Colonic mucosa (tissue), 4 donors: Measurements from ENCODE around the gene NDC80. TPM values are rescaled to one million over a fixed set of nuclear protein-coding genes. Genes with fewer than 3 reads are reported as not detected.
A peak's percentile ranks its signal among the peaks of the same experiment; 100 is the strongest.

Source experiments
- DNase-seq: peaks from one replicate; pipeline ENCODE4 v3.0.0-alpha.2; 2020
- H3K27ac ChIP-seq: fragments of 200-600 bp; one replicate; pipeline ENCODE4 v1.8.0; 2021
- H3K27me3 ChIP-seq: fragments of 200-600 bp; one replicate; pipeline ENCODE4 v1.8.0; 2021
- H3K36me3 ChIP-seq: fragments of 200-600 bp; one replicate; pipeline ENCODE4 v1.8.0; 2021
- H3K4me1 ChIP-seq: fragments of 200-600 bp; one replicate; pipeline ENCODE4 v1.8.0; 2021; ENCODE audit warnings: mild to moderate bottlenecking
- H3K4me3 ChIP-seq: fragments of 200-600 bp; one replicate; pipeline ENCODE4 v1.8.0; 2021
- H3K9ac ChIP-seq, 2 donors: one replicate each; pipeline ENCODE4 v1.7.0; 2013; ENCODE audit warnings: control low read depth in 2 of 2, low read depth in 2 of 2, low read length in 2 of 2
- H3K9me3 ChIP-seq: fragments of 200-600 bp; one replicate; pipeline ENCODE4 v1.8.0; 2021
- intact Hi-C: fragments of 100-400 bp; cut with DNase I; formaldehyde crosslinking; loops from one replicate; pipeline ENCODE4 v1.14.1; 2022
- total RNA-seq, 2 donors: library from RNA; stranded (reverse); fragmentation: NEBNext Ultra II Directional in 1 of 2; extraction: Animal tissue kit (Norgen Biotek cat#: 25700) in 1 of 2; gene quantifications; one replicate each; pipeline ENCODE4 v1.2.1, GENCODE V29; 2021
- TF ChIP-seq, protein P1 (sequence below): fragments of 200-600 bp; IDR thresholded peaks from one replicate; pipeline ENCODE4 v1.8.0; 2022; ENCODE audit warnings: antibody characterized with exemption, mild to moderate bottlenecking
- donor health status: healthy.
- donor health status: DM: no; HTN: no; CAD: no.
- donor health status: DM: no; HTN: no; CAD: no.

NDC80 gene
- total RNA-seq, 2 donors from 2014 or later, result 6.8 to 27.6 TPM

DNA sequence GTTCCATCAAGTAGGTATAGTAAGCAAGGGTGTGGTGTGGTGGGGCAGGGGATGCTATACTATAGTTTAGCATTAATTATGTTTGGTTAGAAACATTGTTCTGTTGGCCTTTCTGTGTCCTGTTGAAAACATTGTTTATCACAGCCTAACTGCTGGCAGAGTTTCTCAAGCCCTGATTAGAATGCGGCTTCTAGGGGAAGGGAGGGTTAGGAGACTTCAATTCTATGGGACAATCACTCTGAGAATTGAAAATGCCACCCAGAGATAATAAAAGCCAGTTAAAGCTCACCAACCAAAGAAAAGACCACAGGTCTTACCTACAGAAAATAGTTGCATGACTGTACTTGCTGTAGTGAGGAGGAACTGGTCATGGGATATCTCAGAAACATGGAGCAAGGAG lies 64.2 kb downstream of the NDC80 start:
- Histone ChIP-seq H3K27ac (peak overlapping the region; percentile 97), H3K36me3 (no peaks in the 10 kb centered on the region), H3K9me3 (no peaks in the 10 kb centered on the region), H3K4me3 (no peak overlapping the region), H3K27me3 (no peaks in the 10 kb centered on the region), H3K9ac (no peak overlapping the region), H3K4me1 (no peaks in the 10 kb centered on the region)
- DNase-seq, result no peak
- TF ChIP-seq, protein P1, sequence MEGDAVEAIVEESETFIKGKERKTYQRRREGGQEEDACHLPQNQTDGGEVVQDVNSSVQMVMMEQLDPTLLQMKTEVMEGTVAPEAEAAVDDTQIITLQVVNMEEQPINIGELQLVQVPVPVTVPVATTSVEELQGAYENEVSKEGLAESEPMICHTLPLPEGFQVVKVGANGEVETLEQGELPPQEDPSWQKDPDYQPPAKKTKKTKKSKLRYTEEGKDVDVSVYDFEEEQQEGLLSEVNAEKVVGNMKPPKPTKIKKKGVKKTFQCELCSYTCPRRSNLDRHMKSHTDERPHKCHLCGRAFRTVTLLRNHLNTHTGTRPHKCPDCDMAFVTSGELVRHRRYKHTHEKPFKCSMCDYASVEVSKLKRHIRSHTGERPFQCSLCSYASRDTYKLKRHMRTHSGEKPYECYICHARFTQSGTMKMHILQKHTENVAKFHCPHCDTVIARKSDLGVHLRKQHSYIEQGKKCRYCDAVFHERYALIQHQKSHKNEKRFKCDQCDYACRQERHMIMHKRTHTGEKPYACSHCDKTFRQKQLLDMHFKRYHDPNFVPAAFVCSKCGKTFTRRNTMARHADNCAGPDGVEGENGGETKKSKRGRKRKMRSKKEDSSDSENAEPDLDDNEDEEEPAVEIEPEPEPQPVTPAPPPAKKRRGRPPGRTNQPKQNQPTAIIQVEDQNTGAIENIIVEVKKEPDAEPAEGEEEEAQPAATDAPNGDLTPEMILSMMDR, result no peak
- intact Hi-C loops, result no loop called here

GRCh38 chr18:2636126-2636631 lies 64.8 kb downstream of the NDC80 start:
- Histone ChIP-seq H3K36me3 (no peaks in the 10 kb centered on the region), H3K9ac (peak overlapping the region; percentile 49 to 73), H3K27ac (peak overlapping the region; percentile 97), H3K4me3 (no peak overlapping the region), H3K9me3 (no peaks in the 10 kb centered on the region), H3K27me3 (no peaks in the 10 kb centered on the region), H3K4me1 (no peaks in the 10 kb centered on the region)
- DNase-seq, result peak; percentile 89
- intact Hi-C loops, result no loop called here
- TF ChIP-seq, protein P1, result no peak

- Histone ChIP-seq H3K9ac (no peak overlapping the region), H3K27ac (peak overlapping the region; percentile 51), H3K4me3 (no peak overlapping the region), H3K27me3 (no peaks in the 10 kb centered on the region), H3K9me3 (no peaks in the 10 kb centered on the region), H3K4me1 (peaks cover 4% of the 10 kb centered on the region), H3K36me3 (no peaks in the 10 kb centered on the region)
- TF ChIP-seq, protein P1, result no peak
- no peak for DNase-seq
- intact Hi-C loops, result no loop called here
These were observed 70.3 kb downstream of the NDC80 start for GRCh38 chr18:2641638-2642037.

DNA sequence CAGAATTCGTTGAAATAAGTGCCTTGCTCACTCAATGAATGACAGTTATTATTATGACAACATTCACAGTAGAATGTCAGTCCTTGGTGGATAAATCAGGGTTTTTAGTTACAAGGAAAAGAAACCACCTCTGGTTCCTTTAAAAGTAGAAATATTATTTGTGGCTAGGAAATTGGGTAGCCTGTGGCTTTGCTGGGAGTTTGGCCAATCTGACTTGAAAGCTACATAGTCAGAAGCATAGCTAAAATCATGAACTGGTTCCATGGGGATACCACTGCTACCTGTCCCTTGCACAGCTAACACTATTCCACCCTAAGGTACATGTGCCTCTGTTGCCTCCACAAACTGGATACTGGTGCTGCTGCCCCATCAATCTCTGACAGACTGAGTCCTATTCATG lies 71.4 kb downstream of the NDC80 start:
- Histone ChIP-seq H3K9me3 (no peaks in the 10 kb centered on the region), H3K27ac (no peak overlapping the region), H3K4me3 (no peak overlapping the region), H3K4me1 (peaks cover 4% of the 10 kb centered on the region), H3K27me3 (no peaks in the 10 kb centered on the region), H3K9ac (no peak overlapping the region), H3K36me3 (no peaks in the 10 kb centered on the region)
- TF ChIP-seq, protein P1, result no peak
- no peak for DNase-seq
- intact Hi-C loops, result no loop called here

DNA sequence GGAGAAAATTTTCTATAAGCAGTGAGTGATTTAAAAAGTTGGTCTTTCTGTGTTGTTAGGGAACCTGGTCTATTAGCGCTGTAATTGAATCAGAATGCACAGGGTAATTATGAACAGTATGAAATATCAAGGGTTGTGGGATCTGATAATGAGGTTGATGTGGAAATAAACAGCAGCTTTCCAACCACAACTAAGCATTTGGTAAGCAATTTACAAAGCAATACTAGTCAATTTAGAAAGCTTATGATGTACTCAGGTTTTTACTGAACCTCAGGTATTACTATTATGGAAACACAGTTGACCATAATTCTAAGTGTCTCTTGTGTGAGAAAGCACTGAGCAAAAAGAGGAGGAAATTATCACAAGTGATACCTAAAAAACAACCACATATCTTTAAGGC lies 73.2 kb downstream of the NDC80 start:
- Histone ChIP-seq H3K27me3 (no peaks in the 10 kb centered on the region), H3K9ac (no peak overlapping the region), H3K4me1 (peaks cover 4% of the 10 kb centered on the region), H3K9me3 (no peaks in the 10 kb centered on the region), H3K36me3 (no peaks in the 10 kb centered on the region), H3K4me3 (no peak overlapping the region), H3K27ac (no peak overlapping the region)
- intact Hi-C loops, result no loop called here
- no peak for DNase-seq
- TF ChIP-seq, protein P1, result no peak

DNA sequence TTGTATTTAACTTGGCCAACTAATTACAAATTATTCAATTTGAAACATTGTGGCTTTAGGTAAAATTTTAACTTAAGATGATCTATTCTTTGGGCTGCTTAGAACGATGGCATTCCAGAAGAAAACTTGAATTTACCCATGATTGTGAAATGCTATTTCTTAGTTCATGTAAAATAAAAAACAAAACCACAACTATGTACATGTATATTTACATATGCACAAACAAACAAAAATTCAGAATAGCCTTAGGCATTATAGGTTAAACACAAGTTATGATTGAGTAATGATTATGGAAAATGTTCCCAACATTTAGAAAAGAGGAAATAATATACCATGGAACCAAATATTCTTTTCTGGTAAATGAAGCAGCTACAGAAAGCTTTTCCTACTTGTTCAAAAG lies 80.6 kb downstream of the NDC80 start:
- no peaks in the 10 kb centered on the region for H3K27me3 ChIP-seq
- intact Hi-C loops, result no loop called here
- no peak overlapping the region for H3K9ac ChIP-seq
- H3K36me3 ChIP-seq, result no peaks in the 10 kb centered on the region
- no peak overlapping the region for H3K27ac ChIP-seq
- H3K9me3 ChIP-seq, result no peaks in the 10 kb centered on the region
- TF ChIP-seq, protein P1, result no peak
- H3K4me1 ChIP-seq, result no peaks in the 10 kb centered on the region
- no peak for DNase-seq
- no peak overlapping the region for H3K4me3 ChIP-seq
